Medulla oblongata (tissue), 1 donor: ENCODE data around the gene HAO1.
"Not testable (repeated sequence)": the region's sequence is repeated elsewhere in the genome, so short reads cannot be mapped to it uniquely, and the experiment has no call there.

Experiments used
- DNase-seq: peaks from one replicate; pipeline ENCODE4 v3.0.0-alpha.2; 2015; ENCODE audit errors: extremely low spot score

HAO1 gene

DNA sequence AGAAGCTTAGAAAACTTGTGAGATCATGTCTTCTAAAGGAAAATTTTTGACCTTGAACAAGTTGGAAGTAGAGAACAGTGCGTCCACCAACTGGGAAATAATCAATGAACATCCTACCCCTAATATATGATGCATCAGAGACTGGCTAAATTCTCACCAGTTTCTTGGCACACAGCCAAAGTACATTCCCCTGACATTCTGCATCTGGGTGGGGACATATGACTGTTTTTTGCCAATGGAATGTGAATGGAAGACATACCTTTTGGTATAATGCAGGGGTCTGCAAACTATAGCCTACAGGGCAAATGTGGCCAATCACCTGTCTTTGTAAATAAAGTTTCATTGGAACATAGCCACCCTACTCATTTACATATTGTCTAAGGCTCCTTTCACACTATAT, 84.7 kb downstream of the HAO1 start:
- DNase-seq: no peak

DNA sequence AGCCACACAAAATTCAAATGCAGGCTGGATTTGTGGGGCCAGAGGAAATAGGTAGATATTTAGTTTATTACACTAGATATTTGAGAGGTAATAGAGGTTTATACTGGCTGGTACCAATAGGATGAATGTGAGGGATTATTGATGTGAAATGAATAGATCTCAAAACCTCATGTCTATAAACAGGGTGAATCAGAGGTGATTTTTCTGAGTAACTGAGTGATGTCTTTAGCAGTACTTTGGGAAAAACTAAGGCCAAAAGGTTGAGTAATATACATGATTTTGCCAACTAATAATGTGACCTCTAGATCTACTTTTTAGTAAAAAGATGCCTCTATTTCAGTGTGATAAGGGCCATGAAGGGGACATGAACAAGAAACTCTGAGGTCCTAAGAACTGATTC, 86.8 kb downstream of the HAO1 start:
- DNase-seq: no peak

GRCh38 chr20:7850775-7851490, 89.3 kb downstream of the HAO1 start:
- no peak for DNase-seq

DNA sequence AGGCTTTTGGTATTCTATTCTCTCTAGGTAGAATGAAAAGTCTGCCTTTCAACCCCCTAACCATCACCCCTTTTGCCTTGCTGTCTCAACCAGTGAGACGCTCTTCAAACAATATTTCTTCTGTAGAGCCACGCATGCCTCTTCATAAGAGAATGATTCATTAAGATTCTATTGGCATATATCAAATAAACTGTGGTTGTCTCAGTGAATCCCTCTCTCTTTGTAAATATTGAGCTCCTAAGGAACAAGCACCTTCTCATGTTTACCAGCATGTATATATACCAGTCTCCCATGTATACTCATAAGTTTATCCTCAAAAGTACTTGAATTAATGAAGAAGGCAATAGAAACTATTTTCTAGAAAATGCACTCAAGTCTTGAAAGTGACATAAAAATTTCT, 90.6 kb downstream of the HAO1 start:
- DNase-seq: no peak

DNA sequence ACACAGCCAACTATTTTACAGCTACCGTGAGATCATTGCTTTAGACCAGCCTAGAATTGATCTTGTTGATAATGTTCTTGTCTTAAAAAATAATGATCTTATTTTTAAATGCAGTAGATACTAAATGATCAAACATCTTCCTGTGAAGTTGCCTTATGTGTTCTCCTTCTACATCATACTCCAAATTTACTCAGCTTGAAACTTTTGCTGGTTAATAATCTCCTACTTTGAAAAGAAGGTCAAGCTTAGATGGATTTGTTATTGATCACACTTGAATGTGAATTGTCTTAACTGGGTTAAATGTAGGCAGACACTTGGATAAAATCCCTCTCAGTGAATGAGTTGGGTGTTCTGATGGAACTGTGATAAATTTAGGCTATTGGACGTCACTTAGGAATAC, 91.9 kb downstream of the HAO1 start:
- no peak for DNase-seq

DNA sequence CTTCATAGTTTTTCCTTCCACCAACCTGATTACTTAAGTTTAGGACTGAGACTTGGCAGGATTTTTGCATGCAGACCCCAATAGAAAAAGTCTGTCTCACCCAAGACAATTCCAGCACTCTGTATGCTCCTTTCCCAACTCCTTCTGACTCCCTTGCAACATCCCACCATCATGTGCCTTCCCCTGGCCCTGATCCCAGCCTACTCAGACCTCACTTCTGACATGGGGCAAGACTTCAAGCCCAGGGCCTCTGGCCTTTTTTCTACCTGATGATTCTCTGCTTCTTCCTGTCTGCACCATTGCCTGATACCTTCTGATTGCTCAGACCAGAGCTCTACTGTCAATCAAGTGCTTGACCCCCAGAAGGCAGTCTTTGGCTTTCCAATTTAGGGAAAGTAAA, 96.6 kb downstream of the HAO1 start:
- DNase-seq: no peak

GRCh38 chr20:7841971-7842310, 98.3 kb downstream of the HAO1 start:
- peak; percentile 29 for DNase-seq

DNA sequence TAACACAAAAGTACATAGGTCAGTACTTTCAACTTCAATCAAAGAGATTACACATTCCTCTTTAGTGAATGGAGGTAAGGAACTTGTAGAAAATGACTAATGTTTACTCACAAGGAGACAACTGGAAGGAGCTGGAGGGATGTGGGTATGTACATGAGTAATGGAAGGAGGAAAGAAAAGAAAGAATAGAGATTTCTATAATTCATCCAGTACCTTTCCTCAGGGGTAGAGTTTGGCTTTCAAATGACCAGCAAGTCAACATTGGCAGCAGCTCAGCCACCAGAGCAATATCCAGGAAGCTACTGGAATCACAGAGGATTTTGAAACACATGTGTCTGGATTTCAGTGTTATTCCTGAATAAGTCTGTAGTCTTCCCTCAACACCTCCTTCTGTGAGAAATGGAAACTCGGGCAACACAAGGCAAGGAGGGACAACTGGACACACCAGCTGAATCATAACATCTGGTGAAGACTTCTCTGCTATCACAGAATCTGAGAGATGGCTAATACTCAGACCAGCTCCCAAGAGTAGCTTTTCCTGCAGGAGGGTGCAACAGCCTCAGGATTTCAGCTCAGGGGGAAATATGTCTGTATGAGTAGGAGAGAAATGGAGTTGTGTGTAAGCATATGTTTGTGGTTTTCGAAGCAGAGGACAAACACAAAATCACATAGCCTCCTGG, 98.8 kb downstream of the HAO1 start:
- DNase-seq: no peak

- DNase-seq: no peak
Observed at GRCh38 chr20:7836076-7836475, 104.2 kb downstream of the HAO1 start.

DNA sequence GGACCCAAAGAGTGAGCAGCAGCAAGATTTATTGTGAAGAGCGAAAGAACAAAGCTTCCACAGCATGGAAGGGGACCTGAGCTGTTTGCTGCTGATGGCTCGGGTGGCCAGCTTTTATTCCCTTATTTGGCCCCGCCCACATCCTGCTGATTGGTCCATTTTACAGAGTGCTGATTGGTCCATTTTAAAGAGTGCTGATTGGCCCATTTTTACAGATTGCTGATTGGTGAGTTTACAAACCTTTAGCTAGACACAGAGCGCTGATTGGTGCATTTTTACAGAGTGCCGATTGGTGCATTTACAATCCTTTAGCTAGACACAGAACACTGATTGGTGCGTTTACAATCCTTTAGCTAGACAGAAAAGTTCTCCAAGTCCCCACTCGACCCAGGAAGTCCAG, 105.8 kb downstream of the HAO1 start:
- DNase-seq: not testable (repeated sequence)
